ENCODE measurements around the gene UBR4. TPM values are rescaled to one million over a fixed set of nuclear protein-coding genes. Genes with fewer than 3 reads are reported as not detected.

The UBR4 gene
- total RNA-seq, 2 experiments from 2014 or later, result 165 to 169 TPM

DNA sequence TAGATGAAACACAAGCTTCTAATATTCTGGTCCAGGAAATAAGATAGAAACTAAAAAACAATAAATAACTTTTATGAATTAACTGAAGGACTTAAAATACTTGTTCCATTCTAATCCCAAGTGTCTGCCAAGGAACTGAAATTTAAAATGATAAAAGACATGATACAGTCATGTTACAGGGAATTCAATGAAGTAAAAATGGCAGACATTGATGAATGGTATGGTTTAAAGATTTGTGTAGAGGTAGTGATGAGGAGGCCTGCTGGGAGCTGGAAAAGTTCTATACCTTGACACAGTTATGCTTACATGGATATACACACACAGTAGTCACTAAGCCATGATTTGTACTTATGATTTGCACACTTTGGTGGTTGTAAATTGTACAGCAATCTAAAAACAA is 2.1 kb upstream of the UBR4 start:
- no peaks in the 10 kb centered on the region for H3K27me3 Mint-ChIP-seq (ENCODE audit: low read depth)

DNA sequence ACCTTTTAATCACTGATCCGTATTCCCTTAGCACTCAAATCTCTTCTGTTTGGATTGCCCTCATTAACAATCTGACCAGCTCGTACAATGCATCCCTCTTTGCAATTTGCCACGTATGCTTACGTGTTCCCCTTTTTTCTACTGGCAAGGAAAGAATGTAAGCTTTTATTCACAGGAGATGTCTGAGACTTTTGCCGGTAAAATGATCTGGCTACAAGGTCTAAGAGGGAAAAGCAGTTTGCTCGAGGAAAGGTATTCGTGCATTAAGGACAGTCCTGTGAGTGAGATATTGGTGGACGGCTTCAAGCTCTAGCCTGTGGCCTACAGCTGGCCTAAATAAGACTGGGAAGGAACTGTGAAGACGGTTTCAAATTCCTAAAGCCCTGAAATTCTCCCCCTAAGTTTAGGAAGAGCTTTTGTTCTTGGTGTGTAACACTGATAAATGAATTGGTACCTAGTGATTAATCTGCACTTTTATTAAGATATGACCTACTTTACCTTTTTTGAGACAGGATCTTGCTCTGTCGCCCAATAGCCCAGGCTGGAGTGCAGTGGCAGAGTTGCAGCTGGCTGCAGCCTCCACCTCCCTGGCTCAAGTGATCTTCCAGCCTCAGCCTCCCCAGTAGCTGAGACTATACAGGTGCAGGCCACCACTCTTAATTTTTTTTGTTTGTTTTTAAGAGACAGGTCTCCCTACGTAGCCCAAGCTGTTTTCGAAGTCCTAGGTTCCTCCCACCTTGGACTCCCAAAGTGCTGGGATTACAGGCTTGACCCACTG is 895 bp upstream of the UBR4 start:
- CTCF ChIA-PET, result interaction anchor here (0.6 to 2.2 kb wide), 6 partner anchors 9 to 141 kb away, joined by 3 to 8 read pairs (median 4); no protein-coding TSS in a partner anchor
- Mint-ChIP-seq H3K4me3 (peak overlapping the region; percentile 90), H3K36me3 (ENCODE audit: low read depth) (peaks cover 26% of the 10 kb centered on the region), H3K27me3 (ENCODE audit: low read depth) (no peaks in the 10 kb centered on the region), H3K4me1 (ENCODE audit: low read depth) (peaks cover 64% of the 10 kb centered on the region), H3K9me3 (no peaks in the 10 kb centered on the region), H3K27ac (peak overlapping the region; percentile 95)
- intact Hi-C loops (cut with micrococcal nuclease), result loop anchor here (1.0 kb wide), 3 partner anchors 40 to 385 kb away; partner anchors contain the start of genes EMC1 and MRTO4
- no peak for DNase-seq

More for the DNA sequence above, 2.1 kb upstream of the UBR4 start:
- no peaks in the 10 kb centered on the region for H3K9me3 Mint-ChIP-seq
- H3K4me1 Mint-ChIP-seq (ENCODE audit: low read depth), result peaks cover 53% of the 10 kb centered on the region
- no peak for DNase-seq
- H3K4me3 Mint-ChIP-seq, result peak overlapping the region; percentile 20
- intact Hi-C loops (cut with micrococcal nuclease), result no loop called here
- peaks cover 24% of the 10 kb centered on the region for H3K36me3 Mint-ChIP-seq (ENCODE audit: low read depth)
- H3K27ac Mint-ChIP-seq, result peak overlapping the region; percentile 21
- CTCF ChIA-PET, result interaction anchor here (0.7 to 2.2 kb wide), 3 partner anchors 8 to 442 kb away, joined by 3 to 6 read pairs (median 3); no protein-coding TSS in a partner anchor

DNA sequence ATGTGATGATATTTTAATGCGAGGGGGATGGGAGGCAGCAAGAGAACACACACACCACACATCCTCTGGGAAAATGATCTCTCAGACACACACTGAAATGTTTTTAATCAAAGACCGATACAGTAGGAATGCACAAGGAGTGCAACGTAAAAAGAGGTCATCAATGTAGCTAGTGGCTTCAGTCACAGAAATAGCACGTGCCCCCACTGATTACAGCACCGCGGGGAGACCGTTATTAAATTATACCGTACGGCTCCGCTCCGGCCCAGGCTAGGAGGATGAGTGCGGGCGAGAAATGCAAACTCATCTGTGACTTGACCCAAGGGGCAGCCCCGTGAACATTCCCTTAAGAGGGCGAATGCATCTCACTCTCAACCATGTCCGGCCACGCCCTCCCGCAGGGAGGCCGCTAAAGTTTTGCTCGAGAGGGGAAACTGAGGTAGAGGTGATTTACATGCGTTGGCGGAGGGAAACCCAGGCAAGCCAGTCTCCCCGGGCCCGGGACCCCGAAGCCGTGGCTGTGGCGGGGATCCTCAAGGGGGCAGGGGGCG is 552 bp downstream of the UBR4 start:
- DNase-seq, result peak; percentile 89
- intact Hi-C loops (cut with micrococcal nuclease), result loop anchor here (1.0 kb wide), 1 partner anchor 40 kb away; no protein-coding TSS in a partner anchor
- Mint-ChIP-seq H3K9me3 (no peaks in the 10 kb centered on the region), H3K4me1 (ENCODE audit: low read depth) (peaks cover 74% of the 10 kb centered on the region), H3K27ac (peak overlapping the region; percentile 90), H3K4me3 (peak overlapping the region; percentile 90), H3K27me3 (ENCODE audit: low read depth) (no peaks in the 10 kb centered on the region), H3K36me3 (ENCODE audit: low read depth) (peaks cover 29% of the 10 kb centered on the region)
- CTCF ChIA-PET, result interaction anchor here (1.4 to 3.1 kb wide), 2 partner anchors 30 to 40 kb away, joined by 3 to 12 read pairs; no protein-coding TSS in a partner anchor

DNA sequence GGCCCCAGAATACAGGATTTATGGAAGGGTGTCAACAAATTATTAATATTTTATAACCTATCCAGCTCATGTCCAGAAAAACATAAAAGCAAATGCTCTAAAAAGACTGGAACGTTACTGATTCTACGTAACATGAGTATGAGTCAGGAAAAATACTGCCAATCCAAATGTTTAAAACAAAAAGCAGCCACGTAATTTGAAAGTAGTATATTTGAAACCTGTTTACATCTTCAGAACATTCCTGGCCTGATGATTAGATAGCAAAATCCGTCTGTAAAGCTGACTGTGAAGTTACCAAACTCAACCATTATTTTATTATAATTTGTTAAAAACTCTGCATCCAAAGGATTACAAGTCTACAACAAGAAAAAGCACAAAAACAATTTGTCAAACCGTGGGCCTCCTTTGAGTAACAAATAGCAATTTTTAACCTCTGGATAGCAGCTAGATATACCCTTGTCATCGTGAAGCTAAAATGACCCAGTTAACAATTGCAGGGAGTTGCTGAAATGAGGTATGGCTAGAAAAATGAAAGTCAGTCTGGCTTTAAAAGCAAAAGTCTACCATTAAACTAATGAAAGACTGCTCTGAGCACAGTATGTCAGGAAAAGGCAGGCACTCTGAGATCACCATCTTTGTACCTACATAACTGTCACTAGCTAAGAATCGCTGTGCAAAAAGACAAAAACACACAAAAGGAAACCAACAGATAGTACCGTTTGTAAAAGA is 1.2 kb downstream of the UBR4 start:
- CTCF ChIA-PET, result interaction anchor here (1.0 to 3.1 kb wide), 4 partner anchors 11 to 39 kb away, joined by 3 to 12 read pairs (median 4); no protein-coding TSS in a partner anchor
- H3K27me3 Mint-ChIP-seq (ENCODE audit: low read depth), result no peaks in the 10 kb centered on the region
- intact Hi-C loops (cut with micrococcal nuclease), result loop anchor here (1.0 kb wide), 1 partner anchor 40 kb away; no protein-coding TSS in a partner anchor
- peaks cover 28% of the 10 kb centered on the region for H3K36me3 Mint-ChIP-seq (ENCODE audit: low read depth)
- peak; percentile 7 for DNase-seq
- no peaks in the 10 kb centered on the region for H3K9me3 Mint-ChIP-seq
- H3K27ac Mint-ChIP-seq, result peak overlapping the region; percentile 90
- peaks cover 75% of the 10 kb centered on the region for H3K4me1 Mint-ChIP-seq (ENCODE audit: low read depth)
- peak overlapping the region; percentile 90 for H3K4me3 Mint-ChIP-seq

DNA sequence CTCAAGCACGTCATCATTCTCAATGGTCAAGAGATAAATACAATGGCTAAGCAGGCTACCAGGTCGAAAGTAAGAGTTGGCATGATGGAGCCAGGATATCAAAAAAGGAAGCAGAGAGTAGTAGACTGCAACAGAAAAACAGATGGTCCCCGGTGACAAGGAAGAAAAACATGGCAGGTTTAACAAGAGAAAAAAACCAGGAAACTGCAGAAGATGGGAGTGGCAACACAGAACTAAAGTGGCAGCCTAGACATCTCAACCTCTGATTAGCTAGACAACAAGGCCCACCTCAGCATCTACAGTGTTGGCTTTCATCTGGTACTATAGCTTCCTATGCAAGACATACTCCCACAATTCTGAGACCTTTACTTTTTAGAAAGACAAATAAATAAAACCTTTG is 3.1 kb downstream of the UBR4 start:
- CTCF ChIA-PET, result interaction anchor here (3.1 kb wide), 1 partner anchor 27 kb away, joined by 12 read pairs; no protein-coding TSS in a partner anchor
- intact Hi-C loops (cut with micrococcal nuclease), result no loop called here
- H3K9me3 Mint-ChIP-seq, result no peaks in the 10 kb centered on the region
- no peak overlapping the region for H3K4me3 Mint-ChIP-seq
- no peak overlapping the region for H3K27ac Mint-ChIP-seq
- no peak for DNase-seq
- peaks cover 26% of the 10 kb centered on the region for H3K36me3 Mint-ChIP-seq (ENCODE audit: low read depth)
- H3K4me1 Mint-ChIP-seq (ENCODE audit: low read depth), result peaks cover 75% of the 10 kb centered on the region
- no peaks in the 10 kb centered on the region for H3K27me3 Mint-ChIP-seq (ENCODE audit: low read depth)

DNA sequence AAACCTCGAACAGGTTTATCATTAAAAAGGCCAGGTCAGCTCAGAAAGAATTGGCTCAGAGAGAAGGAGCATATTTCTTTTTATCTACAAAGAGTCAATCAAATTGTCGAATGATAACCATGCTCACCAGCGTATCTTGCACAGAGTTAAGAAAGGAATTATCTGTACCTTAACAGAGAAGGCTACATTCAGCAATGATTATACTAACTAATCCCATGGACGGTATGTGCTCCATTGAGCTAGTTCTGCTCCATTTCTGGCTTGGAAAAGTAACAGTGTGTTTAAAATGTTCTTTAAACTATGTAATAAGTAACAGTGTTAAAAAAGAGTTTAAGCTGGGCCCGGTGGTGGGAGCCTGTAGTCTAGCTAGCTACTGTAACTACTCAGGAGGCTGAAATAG is 4.2 kb downstream of the UBR4 start:
- no peak overlapping the region for H3K4me3 Mint-ChIP-seq

DNA sequence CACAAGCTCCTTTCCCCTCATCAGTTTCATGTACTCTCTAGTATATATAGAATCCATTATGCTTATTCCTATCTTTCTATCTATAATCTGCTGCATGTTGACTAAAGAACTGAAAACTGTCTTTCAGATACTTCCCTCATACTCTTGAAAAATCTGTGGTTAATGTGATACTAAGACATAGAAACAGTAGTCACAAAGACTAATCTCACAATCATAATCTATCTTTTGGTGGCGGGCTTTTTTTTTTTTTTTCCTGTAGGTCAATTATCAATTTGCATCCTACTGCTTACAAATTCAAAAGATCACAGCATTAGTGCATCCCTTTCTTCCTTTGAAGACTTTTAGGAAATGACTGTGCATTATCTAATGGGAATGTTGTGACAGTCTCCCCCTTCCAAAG is 4.7 kb downstream of the UBR4 start:
- Mint-ChIP-seq H3K27me3 (ENCODE audit: low read depth) (no peaks in the 10 kb centered on the region), H3K4me3 (no peak overlapping the region), H3K27ac (no peak overlapping the region), H3K4me1 (ENCODE audit: low read depth) (peaks cover 70% of the 10 kb centered on the region), H3K36me3 (ENCODE audit: low read depth) (peaks cover 23% of the 10 kb centered on the region), H3K9me3 (no peaks in the 10 kb centered on the region)
- no peak for DNase-seq
- CTCF ChIA-PET, result interaction anchor here (1.3 kb wide), 1 partner anchor 21 kb away, joined by 3 read pairs; no protein-coding TSS in a partner anchor
- intact Hi-C loops (cut with micrococcal nuclease), result loop anchor here (1.0 kb wide), 2 partner anchors 19 to 36 kb away; no protein-coding TSS in a partner anchor

More for the DNA sequence above, 4.2 kb downstream of the UBR4 start:
- CTCF ChIA-PET, result interaction anchor here (0.6 to 1.3 kb wide), 3 partner anchors 22 to 260 kb away, joined by 3 to 6 read pairs (median 3); no protein-coding TSS in a partner anchor
- H3K9me3 Mint-ChIP-seq, result no peaks in the 10 kb centered on the region
- intact Hi-C loops (cut with micrococcal nuclease), result loop anchor here (1.0 kb wide), 2 partner anchors 20 to 37 kb away; no protein-coding TSS in a partner anchor
- H3K27ac Mint-ChIP-seq, result no peak overlapping the region
- peaks cover 70% of the 10 kb centered on the region for H3K4me1 Mint-ChIP-seq (ENCODE audit: low read depth)
- DNase-seq, result no peak
- peaks cover 23% of the 10 kb centered on the region for H3K36me3 Mint-ChIP-seq (ENCODE audit: low read depth)
- no peaks in the 10 kb centered on the region for H3K27me3 Mint-ChIP-seq (ENCODE audit: low read depth)

DNA sequence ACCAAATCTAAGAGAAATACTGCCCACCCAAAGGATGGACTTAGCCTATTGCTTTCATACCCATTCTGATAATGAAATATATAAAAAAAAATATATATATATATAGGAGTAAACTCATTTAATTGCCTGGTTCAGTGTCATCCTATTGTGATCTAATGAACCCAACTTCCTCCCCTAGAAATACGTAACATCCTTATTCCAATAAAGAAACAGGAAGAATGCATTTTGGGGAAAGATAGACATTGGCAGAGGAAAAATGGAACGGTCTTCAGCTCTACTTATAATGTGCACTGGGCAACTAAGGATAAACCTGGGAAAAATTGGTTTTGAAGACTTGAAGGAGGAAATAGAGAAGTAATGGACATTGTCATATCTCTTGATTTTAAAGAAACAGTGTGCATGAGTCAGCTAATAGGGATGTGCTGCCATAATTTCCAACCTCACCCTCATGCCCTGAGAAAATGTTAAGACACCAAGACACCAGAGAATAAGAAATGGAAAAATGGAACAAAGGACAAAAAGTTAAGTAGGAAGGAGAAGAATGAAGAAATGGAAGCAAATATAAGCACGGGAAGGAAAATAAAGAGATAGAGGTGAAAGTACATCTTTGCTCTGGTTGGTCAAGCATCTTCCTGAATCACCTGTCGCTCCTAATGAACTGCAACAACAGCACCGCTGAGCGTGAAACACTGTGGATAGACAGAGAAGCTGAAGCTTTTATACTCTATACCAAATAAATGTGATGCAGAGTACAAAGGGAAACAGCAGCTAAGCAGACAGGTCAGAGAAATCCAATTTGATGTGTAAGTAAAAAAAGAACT is 5.4 kb downstream of the UBR4 start:
- CTCF ChIA-PET, result interaction anchor here (0.7 to 1.3 kb wide), 2 partner anchors 20 to 425 kb away, joined by 3 read pairs; no protein-coding TSS in a partner anchor
- Mint-ChIP-seq H3K27me3 (ENCODE audit: low read depth) (no peaks in the 10 kb centered on the region), H3K4me3 (no peak overlapping the region), H3K36me3 (ENCODE audit: low read depth) (peaks cover 24% of the 10 kb centered on the region), H3K4me1 (ENCODE audit: low read depth) (peaks cover 70% of the 10 kb centered on the region), H3K9me3 (no peaks in the 10 kb centered on the region), H3K27ac (no peak overlapping the region)
- intact Hi-C loops (cut with micrococcal nuclease), result loop anchor here (1.0 kb wide), 2 partner anchors 18 to 35 kb away; no protein-coding TSS in a partner anchor
- DNase-seq, result no peak

DNA sequence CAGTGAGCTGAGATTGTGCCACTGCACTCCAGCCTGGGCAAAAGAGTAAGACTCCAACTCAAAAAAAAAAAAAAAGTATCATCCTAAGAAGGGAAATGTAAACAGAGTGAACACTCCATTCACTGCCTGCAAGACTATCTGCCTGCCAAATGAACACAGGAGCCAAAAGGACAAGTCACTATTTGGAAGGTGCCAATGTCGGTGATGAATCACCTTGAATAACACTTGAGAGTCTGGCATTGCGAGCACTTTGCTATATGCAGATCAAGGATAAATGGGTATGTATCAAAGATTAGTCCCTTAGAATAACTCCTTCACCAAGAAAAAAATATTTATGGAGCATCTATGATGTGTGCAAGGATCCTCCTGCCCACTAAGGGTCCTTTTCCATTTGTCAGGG is 6.6 kb downstream of the UBR4 start:
- H3K9me3 Mint-ChIP-seq, result no peaks in the 10 kb centered on the region
- no peak overlapping the region for H3K27ac Mint-ChIP-seq
- no peaks in the 10 kb centered on the region for H3K27me3 Mint-ChIP-seq (ENCODE audit: low read depth)
- intact Hi-C loops (cut with micrococcal nuclease), result no loop called here
- peaks cover 27% of the 10 kb centered on the region for H3K36me3 Mint-ChIP-seq (ENCODE audit: low read depth)
- CTCF ChIA-PET, result no interaction called here
- no peak overlapping the region for H3K4me3 Mint-ChIP-seq
- DNase-seq, result no peak
- H3K4me1 Mint-ChIP-seq (ENCODE audit: low read depth), result peaks cover 63% of the 10 kb centered on the region

DNA sequence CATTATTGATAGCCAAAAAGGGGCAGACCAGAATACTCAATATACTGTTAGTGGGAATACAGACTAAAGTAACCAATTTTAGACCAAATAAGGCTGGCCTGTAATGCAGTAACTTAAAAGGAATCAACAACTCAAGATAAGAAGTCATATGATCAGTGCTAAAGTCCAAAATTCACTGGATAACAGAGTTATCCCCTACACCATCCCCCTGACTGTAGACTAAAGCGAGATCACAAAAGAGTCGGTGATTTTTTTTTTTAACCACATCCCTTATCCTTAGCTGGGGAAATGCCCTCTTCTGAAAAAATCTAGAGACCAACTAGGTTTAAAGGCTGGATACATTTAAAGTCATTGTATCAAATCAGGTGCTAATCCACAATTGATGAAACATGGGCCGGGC is 7.7 kb downstream of the UBR4 start:
- Mint-ChIP-seq H3K4me1 (ENCODE audit: low read depth) (peaks cover 53% of the 10 kb centered on the region), H3K4me3 (no peak overlapping the region), H3K9me3 (no peaks in the 10 kb centered on the region), H3K36me3 (ENCODE audit: low read depth) (peaks cover 28% of the 10 kb centered on the region), H3K27me3 (ENCODE audit: low read depth) (no peaks in the 10 kb centered on the region), H3K27ac (no peak overlapping the region)
- CTCF ChIA-PET, result interaction anchor here (0.9 kb wide), 2 partner anchors 10 to 22 kb away, joined by 3 to 4 read pairs; no protein-coding TSS in a partner anchor
- intact Hi-C loops (cut with micrococcal nuclease), result no loop called here
- DNase-seq, result no peak

DNA sequence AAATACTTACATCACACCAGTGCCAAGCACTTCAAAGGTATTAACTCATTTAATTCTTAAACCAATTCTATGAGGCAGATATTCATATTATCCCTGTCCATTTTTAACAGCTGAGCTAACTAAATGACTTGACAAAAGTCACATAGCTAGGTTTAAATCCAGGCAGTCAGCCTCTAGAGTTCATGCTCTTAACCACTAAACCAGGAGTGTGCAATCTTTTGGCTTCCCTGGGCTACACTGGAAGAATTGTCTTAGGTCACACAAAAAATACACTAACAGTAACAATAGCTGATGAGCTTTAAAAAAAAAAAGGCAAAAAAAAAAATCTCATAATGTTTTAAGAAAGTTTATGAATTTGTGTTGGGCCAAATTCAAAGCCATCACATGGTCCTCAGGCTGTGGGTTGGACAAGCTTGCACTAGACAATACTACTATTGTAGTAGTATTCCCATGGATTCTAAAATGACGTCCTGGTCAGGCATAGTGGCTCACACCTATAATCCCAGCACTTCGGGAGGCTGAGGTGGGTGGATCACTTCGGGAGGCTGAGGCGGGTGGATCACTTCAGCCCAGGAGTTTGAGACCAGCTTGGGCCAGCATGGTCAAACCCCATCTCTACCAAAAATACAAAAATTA is 10.0 kb downstream of the UBR4 start:
- intact Hi-C loops (cut with micrococcal nuclease), result no loop called here
- CTCF ChIA-PET, result no interaction called here
- Mint-ChIP-seq H3K4me3 (no peak overlapping the region), H3K27ac (no peak overlapping the region), H3K9me3 (no peaks in the 10 kb centered on the region), H3K36me3 (ENCODE audit: low read depth) (peaks cover 36% of the 10 kb centered on the region), H3K27me3 (ENCODE audit: low read depth) (no peaks in the 10 kb centered on the region), H3K4me1 (ENCODE audit: low read depth) (peaks cover 33% of the 10 kb centered on the region)
- DNase-seq, result no peak
